ENCODE data around the gene TRAM2.

Gene TRAM2

DNA sequence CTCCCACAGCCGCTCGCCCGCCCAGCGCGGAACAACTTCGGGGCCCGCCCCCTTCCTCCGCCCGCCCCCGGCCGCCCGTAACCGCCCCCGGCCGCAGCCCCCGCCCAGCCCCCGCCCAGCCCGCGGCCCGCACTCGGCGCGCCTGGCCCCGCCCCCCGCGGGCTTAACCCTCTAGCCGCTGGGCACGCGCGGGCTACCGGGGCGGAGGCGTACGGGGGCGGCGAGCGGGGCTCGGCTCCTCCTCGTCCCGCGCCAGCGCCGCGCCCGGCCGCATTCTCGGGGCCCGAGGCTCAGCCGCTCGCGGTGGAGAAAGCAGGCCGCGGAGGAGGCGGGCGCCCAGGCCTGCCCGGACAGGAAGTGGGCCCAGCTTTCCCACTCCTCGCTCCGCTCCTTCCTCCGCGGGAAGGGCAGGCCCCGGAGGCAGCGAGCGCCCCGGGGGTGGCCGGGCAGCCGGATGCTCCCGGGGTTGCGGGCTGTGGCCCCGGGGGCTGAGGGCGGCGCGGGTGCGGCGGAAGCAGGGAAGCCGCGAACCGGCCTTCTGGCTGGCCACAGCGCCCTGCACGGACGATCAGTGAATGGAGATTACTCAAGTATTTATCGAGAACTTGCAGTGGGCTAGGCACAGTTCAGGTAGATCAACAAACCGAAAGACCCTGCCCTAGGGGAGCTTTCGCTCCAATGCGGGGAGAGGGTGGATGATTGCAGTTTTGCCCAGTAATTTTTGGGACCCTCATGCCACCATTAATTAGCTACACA, at the start of gene TRAM2:
TSS of gene TRAM2 (minus strand) at position 39 of the 756 bp plus-strand sequence. CDS start 145 bp downstream, outside the sequence.
- peak; percentile 94 for DNase-seq

DNA sequence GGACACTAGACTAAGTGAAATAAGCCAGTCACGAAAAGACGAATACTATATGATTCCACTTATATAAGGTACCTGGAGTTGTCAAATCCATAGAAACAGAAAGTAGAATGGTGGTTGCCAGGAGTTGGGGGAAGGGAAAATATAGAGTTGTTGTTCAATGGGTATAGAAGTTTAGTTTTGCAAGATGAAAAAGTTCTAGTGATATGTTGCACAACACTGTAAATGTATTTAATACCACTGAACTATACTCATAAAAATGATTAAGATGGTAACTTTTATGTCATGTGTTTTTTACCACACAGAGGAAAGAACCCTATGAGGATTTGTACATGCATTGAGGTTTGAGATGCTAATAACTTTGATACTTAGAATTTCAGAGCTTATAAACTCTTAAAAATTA, 46.0 kb upstream of the TRAM2 start:
- no peak for DNase-seq

GRCh38 chr6:52621631-52622030, 44.8 kb upstream of the TRAM2 start:
- DNase-seq = no peak

- DNase-seq = peak; percentile 91
These were observed 44.0 kb upstream of the TRAM2 start for GRCh38 chr6:52620906-52621190.

GRCh38 chr6:52620055-52620905, 43.4 kb upstream of the TRAM2 start:
- peak; percentile 38 for DNase-seq

GRCh38 chr6:52617087-52617486, 40.2 kb upstream of the TRAM2 start:
- peak; percentile 72 for DNase-seq

- no peak for DNase-seq
These were observed 39.3 kb upstream of the TRAM2 start for GRCh38 chr6:52616059-52616690.

- DNase-seq = peak; percentile 99
These were observed 35.6 kb upstream of the TRAM2 start for GRCh38 chr6:52612336-52613054.

GRCh38 chr6:52611833-52612232, 35.0 kb upstream of the TRAM2 start:
- DNase-seq = no peak

- peak; percentile 49 for DNase-seq
These were observed 34.0 kb upstream of the TRAM2 start for GRCh38 chr6:52610745-52611355.

GRCh38 chr6:52610011-52610410, 33.2 kb upstream of the TRAM2 start:
- DNase-seq = no peak

GRCh38 chr6:52605610-52606185, 28.8 kb upstream of the TRAM2 start:
- DNase-seq = no peak

- peak; percentile 35 for DNase-seq
These were observed 26.3 kb upstream of the TRAM2 start for GRCh38 chr6:52603000-52603795.

DNA sequence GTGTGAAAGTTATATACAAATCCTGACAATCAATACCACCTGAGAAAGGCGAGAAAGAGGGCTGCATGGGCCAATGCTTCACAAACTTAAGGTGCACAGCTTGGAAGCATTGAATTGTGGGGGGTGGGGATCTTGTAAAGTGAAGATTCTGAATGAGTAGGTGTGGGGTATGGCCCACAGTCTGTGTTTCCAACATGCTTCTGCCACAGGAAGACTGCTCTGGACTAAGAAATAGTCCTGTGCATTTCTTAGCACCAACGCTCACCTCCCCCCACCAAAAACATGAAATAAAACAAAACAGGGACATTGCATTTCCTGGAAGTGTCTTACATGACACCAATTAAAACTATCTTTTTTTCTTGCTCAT, 21.9 kb upstream of the TRAM2 start:
- no peak for DNase-seq

GRCh38 chr6:52598123-52598823, 21.4 kb upstream of the TRAM2 start:
- peak; percentile 86 for DNase-seq

- DNase-seq = no peak
These were observed 20.9 kb upstream of the TRAM2 start for GRCh38 chr6:52597738-52598122.

GRCh38 chr6:52596371-52597028, 19.6 kb upstream of the TRAM2 start:
- DNase-seq = peak; percentile 69

GRCh38 chr6:52595796-52596130, 18.9 kb upstream of the TRAM2 start:
- peak; percentile 79 for DNase-seq

DNA sequence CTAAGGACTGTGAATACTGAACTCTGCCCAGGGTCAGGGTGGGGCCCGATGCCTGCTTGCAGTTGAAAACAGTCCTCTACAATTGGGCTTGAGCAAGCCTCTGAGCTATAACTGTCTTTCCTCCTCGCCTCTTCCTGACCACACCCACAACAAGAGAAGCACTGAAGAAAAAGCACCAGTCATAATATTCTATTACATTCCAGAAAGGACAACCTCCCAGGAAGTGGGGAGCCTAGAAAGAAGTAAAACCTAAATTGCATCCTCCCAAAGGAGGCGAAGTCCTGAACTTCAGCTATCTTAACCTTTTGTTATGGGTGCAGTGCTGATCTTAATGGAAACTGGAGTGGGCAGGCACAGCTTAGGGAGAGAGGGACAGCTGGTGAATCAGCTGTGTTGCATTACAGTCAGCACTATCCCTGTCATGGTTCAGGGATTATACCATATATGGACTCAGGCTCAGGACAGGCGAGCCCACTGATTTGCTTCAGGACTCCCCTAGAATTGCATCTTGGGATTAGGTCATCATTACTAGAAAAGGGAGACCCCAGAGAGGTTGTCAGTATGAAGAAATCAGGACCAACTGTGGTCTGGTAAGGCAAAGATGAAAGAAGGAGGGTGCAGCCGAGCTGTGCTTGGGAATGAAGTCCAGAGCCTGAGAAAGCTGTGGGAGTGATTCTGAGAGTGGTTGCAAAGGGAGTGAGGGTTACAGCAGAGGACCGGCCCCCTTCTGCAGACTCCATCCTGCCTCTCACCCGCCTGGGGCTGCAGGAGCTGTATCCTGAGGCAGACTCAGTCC, 18.3 kb upstream of the TRAM2 start:
- DNase-seq = peak; percentile 85

DNA sequence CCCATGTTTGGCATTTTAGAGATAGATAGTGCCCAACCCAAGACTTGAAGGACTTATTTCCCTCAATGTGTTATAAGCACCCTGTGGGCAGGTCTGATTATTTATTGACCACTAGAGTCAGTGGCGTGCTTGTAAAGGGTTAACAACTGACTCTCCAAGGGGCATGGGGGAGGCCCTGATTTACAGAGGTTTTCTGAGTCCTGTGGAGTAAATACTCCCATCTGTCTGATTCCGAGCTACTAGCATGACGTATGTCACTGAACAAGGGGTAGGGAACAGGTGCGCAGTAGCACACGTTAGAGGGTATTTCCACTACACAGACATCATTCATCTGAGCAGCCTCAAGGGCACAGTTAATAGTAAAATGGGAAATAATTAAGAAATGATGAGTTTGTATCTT, 17.4 kb upstream of the TRAM2 start:
- DNase-seq = peak; percentile 84
